A549 (cell line): ENCODE data around the gene SYMPK. TPM values are rescaled to one million over a fixed set of nuclear protein-coding genes. Genes with fewer than 3 reads are reported as not detected.
A peak's percentile ranks its signal among the peaks of the same experiment; 100 is the strongest.

Source experiments
- BHLHE40 ChIP-seq: IDR thresholded peaks from 2 replicates; pipeline ENCODE4 v1.6.1; 2012; ENCODE audit warnings: low read depth, low read length, inconsistent platforms
- CBX2 ChIP-seq: fragments of 200-600 bp; sonication (generic); IDR thresholded peaks from 2 replicates; pipeline ENCODE4 v1.6.1; 2016; ENCODE audit warnings: low read depth, mild to moderate bottlenecking, borderline replicate concordance
- CBX8 ChIP-seq: fragments of 200-600 bp; sonication (generic); IDR thresholded peaks from 2 replicates; pipeline ENCODE4 v1.6.1; 2016
- CEBPB ChIP-seq, 2 experiments: fragments of >200 bp in 1 of 2; sonication (Bioruptor Twin) in 1 of 2; formaldehyde crosslinking in 1 of 2; IDR thresholded peaks; 2 replicates each; pipeline ENCODE4 v1.6.1; 2012 to 2016
- CHD2 ChIP-seq: fragments of 150-350 bp; IDR thresholded peaks from 2 replicates; pipeline ENCODE4 v1.6.1; 2014; ENCODE audit warnings: low read length; ENCODE audit not compliant: partially characterized antibody
- EHF ChIP-seq: fragments of 250-450 bp; sonication (Bioruptor Pico); IDR thresholded peaks from 2 replicates; pipeline ENCODE4 v1.5.0; 2020; ENCODE audit warnings: mild to moderate bottlenecking
- EHMT2 ChIP-seq: fragments of 200-600 bp; sonication (generic); IDR thresholded peaks from 2 replicates; pipeline ENCODE4 v1.6.1; 2016; ENCODE audit warnings: antibody characterized with exemption, low read depth, mild to moderate bottlenecking, moderate library complexity
- FOXS1 ChIP-seq: fragments of 250-450 bp; sonication (Bioruptor Pico); IDR thresholded peaks from 2 replicates; pipeline ENCODE4 v1.5.0; 2020; ENCODE audit warnings: mild to moderate bottlenecking, moderate library complexity
- GATA3 ChIP-seq: IDR thresholded peaks from 2 replicates; pipeline ENCODE4 v1.6.1; 2012; ENCODE audit warnings: borderline replicate concordance
- HEYL ChIP-seq: fragments of 250-450 bp; sonication (Bioruptor Pico); IDR thresholded peaks from 2 replicates; pipeline ENCODE4 v1.8.0; 2021; ENCODE audit warnings: mild to moderate bottlenecking, moderate library complexity
- HOXA7 ChIP-seq: fragments of 250-450 bp; sonication (Bioruptor Pico); IDR thresholded peaks from 2 replicates; pipeline ENCODE4 v1.5.0; 2020; ENCODE audit warnings: mild to moderate bottlenecking, moderate library complexity
- JUN ChIP-seq, 2 experiments: fragments of >200 bp; sonication (Bioruptor Twin); formaldehyde crosslinking; IDR thresholded peaks; 2 replicates in 1 of 2; 3 replicates in 1 of 2; pipeline ENCODE4 v1.6.1; 2016 to 2017
- MAFK ChIP-seq: fragments of 450-650 bp; IDR thresholded peaks from 2 replicates; pipeline ENCODE4 v1.6.1; 2014; ENCODE audit not compliant: partially characterized antibody
- MAZ ChIP-seq: fragments of 150-350 bp; IDR thresholded peaks from 2 replicates; pipeline ENCODE4 v1.6.1; 2014; ENCODE audit warnings: antibody characterized with exemption, low read depth, low read length, borderline replicate concordance
- NPAS2 ChIP-seq: fragments of 250-450 bp; sonication (Bioruptor Pico); IDR thresholded peaks from 2 replicates; pipeline ENCODE4 v1.8.0; 2022; ENCODE audit warnings: mild to moderate bottlenecking, moderate library complexity, borderline replicate concordance
- PHF8 ChIP-seq: fragments of 200-600 bp; sonication (generic); IDR thresholded peaks from 2 replicates; pipeline ENCODE4 v1.6.1; 2016; ENCODE audit warnings: low read depth, mild to moderate bottlenecking, antibody characterized with exemption, moderate library complexity, borderline replicate concordance
- POLR2A ChIP-seq: IDR thresholded peaks from 2 replicates; pipeline ENCODE4 v1.6.1; 2012; ENCODE audit warnings: mild to moderate bottlenecking, low read length
- POLR2AphosphoS2 ChIP-seq: conservative IDR thresholded peaks from 2 replicates; pipeline ENCODE4 v1.6.1; 2012; ENCODE audit warnings: low read length, improper control_type of control experiment, inconsistent platforms
- RAD21 ChIP-seq, 2 experiments: fragments of >200 bp in 1 of 2; sonication (Bioruptor Twin) in 1 of 2; formaldehyde crosslinking in 1 of 2; IDR thresholded peaks in 1 of 2; conservative IDR thresholded peaks in 1 of 2; 2 replicates in 1 of 2; 3 replicates in 1 of 2; pipeline ENCODE4 v1.6.1; 2012 to 2018; ENCODE audit warnings: inconsistent platforms in 1 of 2
- RCOR1 ChIP-seq: fragments of 150-350 bp; IDR thresholded peaks from 2 replicates; pipeline ENCODE4 v1.6.1; 2014; ENCODE audit warnings: antibody characterized with exemption, low read length, low read depth
- RFX5 ChIP-seq: fragments of 450-650 bp; IDR thresholded peaks from 2 replicates; pipeline ENCODE4 v1.7.1; 2014; ENCODE audit warnings: antibody characterized with exemption, mild to moderate bottlenecking, moderate library complexity
- RNF2 ChIP-seq: fragments of 200-600 bp; sonication (generic); IDR thresholded peaks from 2 replicates; pipeline ENCODE4 v1.6.1; 2016; ENCODE audit warnings: low read depth, mild to moderate bottlenecking, antibody characterized with exemption, moderate library complexity, borderline replicate concordance
- SMC3 ChIP-seq: fragments of >200 bp; sonication (Bioruptor Twin); formaldehyde crosslinking; IDR thresholded peaks from 3 replicates; pipeline ENCODE4 v1.6.1; 2018; ENCODE audit warnings: inconsistent platforms
- SREBF2 ChIP-seq: fragments of 450-650 bp; IDR thresholded peaks from 2 replicates; pipeline ENCODE4 v1.6.1; 2014; ENCODE audit warnings: mild to moderate bottlenecking, moderate library complexity
- TFCP2L1 ChIP-seq: fragments of 250-450 bp; sonication (Bioruptor Pico); IDR thresholded peaks from 2 replicates; pipeline ENCODE4 v1.5.0; 2021; ENCODE audit warnings: mild to moderate bottlenecking
- ZC3H11A ChIP-seq: fragments of 450-650 bp; IDR thresholded peaks from 2 replicates; pipeline ENCODE4 v1.6.1; 2014; ENCODE audit warnings: antibody characterized with exemption, mild to moderate bottlenecking
- ZFP36 ChIP-seq: fragments of 450-650 bp; IDR thresholded peaks from 2 replicates; pipeline ENCODE4 v1.6.1; 2014; ENCODE audit warnings: borderline replicate concordance; ENCODE audit not compliant: partially characterized antibody
- ZNF302 ChIP-seq: fragments of 250-450 bp; sonication (Bioruptor Pico); IDR thresholded peaks from 2 replicates; pipeline ENCODE4 v1.9.0; 2021; ENCODE audit warnings: inconsistent platforms, mild to moderate bottlenecking, moderate library complexity
- ZSCAN20 ChIP-seq: fragments of 250-450 bp; sonication (Bioruptor Pico); IDR thresholded peaks from 2 replicates; pipeline ENCODE4 v1.8.0; 2022; ENCODE audit warnings: mild to moderate bottlenecking, moderate library complexity
- polyA plus RNA-seq, 4 experiments: library from polyadenylated mRNA; depleted of rRNA in 3 of 4; stranded (reverse); fragments of >200 nt; fragmentation: RNase III in 1 of 4; extraction: RNeasy Plus Mini Kit Qiagen cat#74134 plus additional on column Dnase treatment in 1 of 4; gene quantifications; 2 replicates in 3 of 4; 3 replicates in 1 of 4; pipeline ENCODE4 v1.2.3, GENCODE V29; 2011 to 2017
- TF ChIP-seq, protein P1 (sequence below): IDR thresholded peaks from 2 replicates; pipeline ENCODE4 v1.6.1; 2012
- TF ChIP-seq, protein P2 (sequence below): fragments of >200 bp; sonication (Bioruptor Twin); formaldehyde crosslinking; IDR thresholded peaks from 3 replicates; pipeline ENCODE4 v1.6.1; 2016
- TF ChIP-seq, protein P3 (sequence below): fragments of 150-350 bp; IDR thresholded peaks from 2 replicates; pipeline ENCODE4 v1.6.1; 2014; ENCODE audit warnings: low read depth, mild to moderate bottlenecking, low read length

Gene SYMPK
- polyA plus RNA-seq, 2 of the 4 experiments (the other 2 are of a cell fraction), result 61.9 to 105 TPM

DNA sequence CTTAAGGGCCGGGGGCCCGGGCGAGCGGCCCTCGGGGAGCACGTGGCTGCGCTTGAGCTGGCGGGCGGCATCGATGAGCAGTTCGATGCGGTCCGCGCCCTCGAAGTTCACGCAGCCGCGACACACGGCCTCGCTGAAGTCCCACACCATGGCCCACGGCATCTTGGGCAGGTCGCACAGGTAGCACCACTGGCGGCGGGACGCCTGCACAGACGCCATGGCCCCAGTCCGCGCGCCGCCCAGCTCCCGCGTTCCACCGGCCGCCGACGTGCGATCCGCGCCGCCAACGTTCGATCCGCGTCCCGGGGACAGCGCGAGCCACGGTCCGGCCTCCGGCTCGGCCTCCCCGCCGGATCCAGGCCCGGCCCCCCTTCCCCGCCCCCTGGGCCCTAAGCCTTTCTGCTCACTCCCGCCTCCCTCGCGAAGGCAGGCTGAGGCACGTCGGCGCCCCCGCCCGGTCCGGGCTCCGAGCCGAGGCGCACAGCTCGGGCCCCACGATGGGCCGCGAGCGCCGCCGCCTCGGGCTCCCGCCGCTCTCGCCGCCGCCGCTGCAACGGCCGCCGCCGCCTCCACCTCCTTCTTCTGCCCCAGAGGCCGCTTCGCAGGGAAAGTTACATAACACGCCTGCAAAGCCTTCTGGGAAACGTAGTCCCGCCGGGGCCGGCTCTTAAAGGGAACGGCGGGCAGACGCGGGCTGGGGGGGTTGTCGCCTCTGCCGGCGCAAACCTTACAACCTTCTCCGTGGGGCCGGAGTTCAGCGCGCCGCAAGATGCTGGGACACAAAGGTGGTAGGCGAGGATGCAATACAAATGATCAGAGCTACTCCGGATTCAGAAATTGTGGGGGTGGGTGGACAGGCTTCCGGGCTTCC is 22.8 kb upstream of the SYMPK start, which contains the start of gene IRF2BP1 (continued):
- no peak for TF ChIP-seq BHLHE40
- TF ChIP-seq ZSCAN20, result no peak
- TF ChIP-seq RFX5, result peak; percentile 44; the same call in 1 of the 2 replicates
- peak; percentile 3; the same call in 1 of the 3 replicates for TF ChIP-seq SMC3
- TF ChIP-seq, protein P1, sequence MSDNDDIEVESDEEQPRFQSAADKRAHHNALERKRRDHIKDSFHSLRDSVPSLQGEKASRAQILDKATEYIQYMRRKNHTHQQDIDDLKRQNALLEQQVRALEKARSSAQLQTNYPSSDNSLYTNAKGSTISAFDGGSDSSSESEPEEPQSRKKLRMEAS, result peak; percentile 64; the same call in 1 of the 2 replicates
- TF ChIP-seq SREBF2, result no peak
- no peak for TF ChIP-seq CBX8
- peak; percentile 52 for TF ChIP-seq POLR2A
- TF ChIP-seq NPAS2 (CRISPR knock-in tag), result no peak
- TF ChIP-seq ZC3H11A, result no peak
- no peak for TF ChIP-seq HEYL (CRISPR knock-in tag)
- no peak for TF ChIP-seq POLR2AphosphoS2
- TF ChIP-seq FOXS1 (CRISPR knock-in tag), result no peak
- peak; percentile 51 to 57; a peak in 3 of 5 replicates for TF ChIP-seq JUN (IDR thresholded peaks at IDR 0.05)
- TF ChIP-seq MAZ, result 0 out of 2 replicates have a peak, but pooled peaks have one; percentile 61
- no peak for TF ChIP-seq ZFP36
- TF ChIP-seq EHMT2, result no peak
- TF ChIP-seq EHF (CRISPR knock-in tag), result no peak
- TF ChIP-seq CBX2, result no peak
- TF ChIP-seq GATA3, result peak; percentile 6; the same call in 1 of the 2 replicates
- no peak for TF ChIP-seq HOXA7 (CRISPR knock-in tag)
- no peak for TF ChIP-seq TFCP2L1 (CRISPR knock-in tag)
- peak; percentile 90 to 97 for TF ChIP-seq CEBPB (IDR thresholded peaks at IDR 0.05)
- TF ChIP-seq, protein P2, sequence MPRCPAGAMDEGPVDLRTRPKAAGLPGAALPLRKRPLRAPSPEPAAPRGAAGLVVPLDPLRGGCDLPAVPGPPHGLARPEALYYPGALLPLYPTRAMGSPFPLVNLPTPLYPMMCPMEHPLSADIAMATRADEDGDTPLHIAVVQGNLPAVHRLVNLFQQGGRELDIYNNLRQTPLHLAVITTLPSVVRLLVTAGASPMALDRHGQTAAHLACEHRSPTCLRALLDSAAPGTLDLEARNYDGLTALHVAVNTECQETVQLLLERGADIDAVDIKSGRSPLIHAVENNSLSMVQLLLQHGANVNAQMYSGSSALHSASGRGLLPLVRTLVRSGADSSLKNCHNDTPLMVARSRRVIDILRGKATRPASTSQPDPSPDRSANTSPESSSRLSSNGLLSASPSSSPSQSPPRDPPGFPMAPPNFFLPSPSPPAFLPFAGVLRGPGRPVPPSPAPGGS, result peak; percentile 65; the same call in 1 of the 3 replicates
- TF ChIP-seq MAFK, result no peak
- peak; percentile 35; the same call in 1 of the 2 replicates for TF ChIP-seq PHF8
- no peak for TF ChIP-seq CHD2
- TF ChIP-seq RCOR1, result peak; percentile 82; the same call in 1 of the 2 replicates
- no peak for TF ChIP-seq RNF2
- TF ChIP-seq, protein P3, sequence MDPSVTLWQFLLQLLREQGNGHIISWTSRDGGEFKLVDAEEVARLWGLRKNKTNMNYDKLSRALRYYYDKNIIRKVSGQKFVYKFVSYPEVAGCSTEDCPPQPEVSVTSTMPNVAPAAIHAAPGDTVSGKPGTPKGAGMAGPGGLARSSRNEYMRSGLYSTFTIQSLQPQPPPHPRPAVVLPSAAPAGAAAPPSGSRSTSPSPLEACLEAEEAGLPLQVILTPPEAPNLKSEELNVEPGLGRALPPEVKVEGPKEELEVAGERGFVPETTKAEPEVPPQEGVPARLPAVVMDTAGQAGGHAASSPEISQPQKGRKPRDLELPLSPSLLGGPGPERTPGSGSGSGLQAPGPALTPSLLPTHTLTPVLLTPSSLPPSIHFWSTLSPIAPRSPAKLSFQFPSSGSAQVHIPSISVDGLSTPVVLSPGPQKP, result no peak
- no peak for TF ChIP-seq ZNF302 (CRISPR knock-in tag)
- no peak for TF ChIP-seq RAD21 (conservative IDR thresholded peaks at IDR 0.05 in 1 of 2, IDR thresholded peaks at IDR 0.05 in 1 of 2)
